Mesodermal cell (in vitro differentiated cells): ENCODE measurements around the gene PTPN12.

Experiments
- H3K27ac ChIP-seq: 2 replicates; pipeline ENCODE4 v1.7.0; 2013; ENCODE audit warnings: mild to moderate bottlenecking, low read depth, low read length, moderate library complexity; ENCODE audit not compliant: severe bottlenecking
- H3K36me3 ChIP-seq: 2 replicates; pipeline ENCODE4 v1.7.1; 2013; ENCODE audit warnings: mild to moderate bottlenecking, low read length, moderate library complexity; ENCODE audit not compliant: control insufficient read depth, insufficient read depth
- H3K4me1 ChIP-seq: one replicate; pipeline ENCODE4 v1.7.1; 2013; ENCODE audit warnings: mild to moderate bottlenecking, low read length; ENCODE audit not compliant: insufficient read depth, control insufficient read depth, poor library complexity, severe bottlenecking
- H3K4me3 ChIP-seq: 2 replicates; pipeline ENCODE4 v1.7.0; 2013; ENCODE audit warnings: low read length, control low read depth, mild to moderate bottlenecking; ENCODE audit not compliant: insufficient read depth, poor library complexity, severe bottlenecking; ENCODE audit errors: extremely low read depth
- H3K9me3 ChIP-seq: 2 replicates; pipeline ENCODE4 v1.7.1; 2013; ENCODE audit warnings: mild to moderate bottlenecking, low read length, moderate library complexity; ENCODE audit not compliant: control insufficient read depth
- WGBS, 2 experiments: methylation state at CpG; one replicate each; pipeline ENCODE4 v1.1.5; 2013; ENCODE audit warnings: missing lambda C conversion rate in 2 of 2; ENCODE audit not compliant: insufficient coverage in 2 of 2; 5-methylcytosine and 5-hydroxymethylcytosine counted together

Gene PTPN12

DNA sequence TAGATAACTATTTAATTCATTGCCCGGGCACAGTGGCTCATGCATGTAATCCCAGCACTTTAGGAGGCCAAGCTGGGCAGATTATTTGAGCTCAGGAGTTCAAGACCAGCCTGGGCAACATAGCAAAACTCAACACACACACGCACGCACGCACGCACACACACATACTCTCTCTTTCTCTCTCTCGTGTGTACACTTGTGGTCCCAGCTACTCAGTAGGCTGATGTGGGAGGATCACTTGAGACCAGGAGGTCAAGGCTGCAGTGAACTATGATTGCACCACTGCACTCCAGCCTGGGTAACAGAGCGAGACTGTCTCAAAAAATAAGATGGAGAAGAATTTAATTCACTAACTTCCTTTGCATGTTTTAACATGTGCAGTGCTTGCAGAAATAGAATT lies 38.1 kb downstream of the PTPN12 start:
- H3K4me1 ChIP-seq, result no peaks in the 10 kb centered on the region
- no peaks in the 10 kb centered on the region for H3K9me3 ChIP-seq
- H3K36me3 ChIP-seq, result peaks cover 70% of the 10 kb centered on the region
- WGBS, 2 experiments, result 90 to 100% methylated on average over 1 to 2 of the region's 7 CpGs
- no peak overlapping the region for H3K4me3 ChIP-seq
- H3K27ac ChIP-seq, result no peak overlapping the region

GRCh38 chr7:77576856-77577255 lies 39.8 kb downstream of the PTPN12 start:
- Histone ChIP-seq H3K27ac (no peak overlapping the region), H3K9me3 (no peaks in the 10 kb centered on the region), H3K4me1 (no peaks in the 10 kb centered on the region), H3K4me3 (no peak overlapping the region), H3K36me3 (peaks cover 72% of the 10 kb centered on the region)
- 83 to 92% methylated on average over 2 of the region's 3 CpGs for WGBS, 2 experiments

GRCh38 chr7:77579797-77580196 lies 42.7 kb downstream of the PTPN12 start:
- Histone ChIP-seq H3K27ac (no peak overlapping the region), H3K4me1 (no peaks in the 10 kb centered on the region), H3K9me3 (no peaks in the 10 kb centered on the region), H3K4me3 (no peak overlapping the region), H3K36me3 (peaks cover 55% of the 10 kb centered on the region)

DNA sequence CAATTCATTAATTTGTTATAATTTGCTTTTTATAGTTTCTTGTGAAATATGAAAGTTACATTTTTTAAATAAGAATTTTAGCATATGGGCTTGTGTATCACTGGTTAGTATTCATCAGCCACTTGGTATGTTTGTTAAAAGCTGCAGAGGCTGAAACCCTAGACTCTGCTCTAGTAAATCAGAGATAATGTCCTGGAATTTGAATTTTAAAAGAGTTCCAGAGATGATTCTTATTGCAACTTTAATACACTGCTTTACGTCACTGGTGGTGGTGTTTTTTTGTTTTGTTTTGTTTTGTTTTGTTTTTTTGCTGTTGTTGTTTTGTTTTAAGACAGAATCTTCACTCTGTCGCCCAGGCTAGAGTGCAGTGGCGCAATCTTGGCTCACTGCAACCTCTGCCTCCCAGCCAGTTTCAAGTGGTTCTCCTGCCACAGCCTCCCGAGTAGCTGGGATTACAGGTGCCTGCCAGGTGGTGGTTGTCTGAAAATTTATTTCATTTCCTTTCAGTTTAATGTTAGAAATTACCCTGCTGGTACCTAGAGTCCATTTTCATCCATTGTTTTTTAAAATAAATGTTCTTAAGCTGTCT lies 43.8 kb downstream of the PTPN12 start:
- 100% methylated on average over 1 to 2 of the region's 4 CpGs for WGBS, 2 experiments
- peaks cover 45% of the 10 kb centered on the region for H3K36me3 ChIP-seq
- H3K9me3 ChIP-seq, result no peaks in the 10 kb centered on the region
- no peak overlapping the region for H3K27ac ChIP-seq
- no peak overlapping the region for H3K4me3 ChIP-seq
- H3K4me1 ChIP-seq, result no peaks in the 10 kb centered on the region

DNA sequence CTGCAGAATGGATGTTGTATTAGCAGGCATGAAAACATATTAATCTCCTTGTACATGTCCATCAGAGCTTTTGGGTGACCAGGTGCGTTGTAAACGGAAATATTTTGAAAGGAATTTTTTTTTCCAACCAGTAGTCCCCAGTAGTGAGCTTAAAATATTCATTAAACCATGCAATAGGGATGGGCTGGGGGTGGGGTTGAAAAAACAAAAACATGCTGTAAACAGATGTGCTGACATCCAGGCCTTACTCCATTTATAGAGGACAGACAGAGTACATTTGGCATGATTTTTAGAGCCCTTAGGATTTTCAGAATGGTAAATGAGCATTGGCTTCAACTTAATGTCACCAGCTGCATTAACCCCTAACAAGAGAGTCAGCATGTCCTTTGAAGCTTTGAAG lies 50.2 kb downstream of the PTPN12 start:
- Histone ChIP-seq H3K4me3 (no peak overlapping the region), H3K36me3 (peaks cover 40% of the 10 kb centered on the region)

DNA sequence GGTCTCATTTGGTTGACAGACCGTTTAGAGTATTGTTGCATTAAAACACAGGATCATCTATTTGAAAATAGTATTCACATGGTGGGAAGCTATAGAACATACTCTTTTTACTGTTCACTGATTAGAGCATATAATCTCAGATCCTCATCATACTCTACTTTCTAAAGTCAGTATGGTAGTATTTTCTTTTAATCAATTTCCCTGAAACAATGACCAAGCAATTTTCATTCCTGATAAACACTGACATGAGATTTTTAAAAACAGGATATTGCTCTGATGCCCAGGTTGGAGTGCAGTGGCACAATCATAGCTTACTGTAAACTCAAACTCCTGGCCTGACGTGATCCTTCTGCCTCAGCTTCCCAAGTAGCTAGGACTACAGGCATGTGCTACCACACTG lies 63.9 kb downstream of the PTPN12 start:
- no peak overlapping the region for H3K27ac ChIP-seq

More for the DNA sequence above, 50.2 kb downstream of the PTPN12 start:
- 100% methylated on average over 1 of the region's 2 CpGs; no CpG with 5 or more reads in 1 of the 2 experiments for WGBS, 2 experiments
- Histone ChIP-seq H3K4me1 (no peaks in the 10 kb centered on the region), H3K9me3 (no peaks in the 10 kb centered on the region), H3K27ac (no peak overlapping the region)

DNA sequence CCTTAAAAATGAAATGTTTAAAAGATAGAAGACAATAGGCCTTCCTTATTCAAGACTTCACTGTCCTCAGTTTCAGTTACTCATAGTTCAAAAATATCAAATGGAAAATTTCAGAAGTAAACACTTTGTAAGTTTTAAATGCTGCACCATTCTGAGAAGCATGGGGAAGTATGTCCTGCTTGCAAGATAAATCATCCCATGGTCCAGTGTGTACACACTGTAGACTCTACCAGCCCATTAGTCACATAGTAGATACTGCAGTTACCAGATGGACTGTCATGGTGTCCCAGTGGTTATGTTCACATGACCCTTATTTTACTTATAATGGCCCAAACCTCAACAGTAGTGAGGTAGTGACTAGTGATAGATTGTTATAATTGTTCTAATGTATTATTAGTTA lies 69.5 kb downstream of the PTPN12 start:
- no peaks in the 10 kb centered on the region for H3K9me3 ChIP-seq
- H3K4me1 ChIP-seq, result no peaks in the 10 kb centered on the region
- no peak overlapping the region for H3K4me3 ChIP-seq
- peaks cover 50% of the 10 kb centered on the region for H3K36me3 ChIP-seq
- H3K27ac ChIP-seq, result no peak overlapping the region

More for the DNA sequence above, 63.9 kb downstream of the PTPN12 start:
- Histone ChIP-seq H3K4me1 (no peaks in the 10 kb centered on the region), H3K4me3 (no peak overlapping the region), H3K9me3 (no peaks in the 10 kb centered on the region), H3K36me3 (peaks cover 58% of the 10 kb centered on the region)
- 100% methylated on average over 1 of the region's 2 CpGs; no CpG with 5 or more reads in 1 of the 2 experiments for WGBS, 2 experiments

GRCh38 chr7:77619314-77619713 lies 82.2 kb downstream of the PTPN12 start:
- H3K4me1 ChIP-seq, result no peaks in the 10 kb centered on the region
- peaks cover 79% of the 10 kb centered on the region for H3K36me3 ChIP-seq
- no peak overlapping the region for H3K4me3 ChIP-seq
- WGBS, 2 experiments, result 67 to 75% methylated on average over 1 to 2 of the region's 4 CpGs
- H3K27ac ChIP-seq, result no peak overlapping the region
- H3K9me3 ChIP-seq, result no peaks in the 10 kb centered on the region

GRCh38 chr7:77626586-77627308 lies 89.7 kb downstream of the PTPN12 start:
- peaks cover 82% of the 10 kb centered on the region for H3K36me3 ChIP-seq
- 95 to 96% methylated on average over 2 to 3 of the region's 6 CpGs for WGBS, 2 experiments
- H3K4me1 ChIP-seq, result no peaks in the 10 kb centered on the region
- H3K9me3 ChIP-seq, result no peaks in the 10 kb centered on the region
- H3K4me3 ChIP-seq, result no peak overlapping the region
- H3K27ac ChIP-seq, result no peak overlapping the region

DNA sequence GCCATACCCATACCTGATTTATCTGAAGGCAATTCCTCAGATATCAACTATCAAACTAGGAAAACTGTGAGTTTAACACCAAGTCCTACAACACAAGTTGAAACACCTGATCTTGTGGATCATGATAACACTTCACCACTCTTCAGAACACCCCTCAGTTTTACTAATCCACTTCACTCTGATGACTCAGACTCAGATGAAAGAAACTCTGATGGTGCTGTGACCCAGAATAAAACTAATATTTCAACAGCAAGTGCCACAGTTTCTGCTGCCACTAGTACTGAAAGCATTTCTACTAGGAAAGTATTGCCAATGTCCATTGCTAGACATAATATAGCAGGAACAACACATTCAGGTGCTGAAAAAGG lies 90.2 kb downstream of the PTPN12 start:
- Histone ChIP-seq H3K36me3 (peaks cover 77% of the 10 kb centered on the region), H3K4me1 (no peaks in the 10 kb centered on the region), H3K9me3 (no peaks in the 10 kb centered on the region), H3K27ac (no peak overlapping the region), H3K4me3 (no peak overlapping the region)

DNA sequence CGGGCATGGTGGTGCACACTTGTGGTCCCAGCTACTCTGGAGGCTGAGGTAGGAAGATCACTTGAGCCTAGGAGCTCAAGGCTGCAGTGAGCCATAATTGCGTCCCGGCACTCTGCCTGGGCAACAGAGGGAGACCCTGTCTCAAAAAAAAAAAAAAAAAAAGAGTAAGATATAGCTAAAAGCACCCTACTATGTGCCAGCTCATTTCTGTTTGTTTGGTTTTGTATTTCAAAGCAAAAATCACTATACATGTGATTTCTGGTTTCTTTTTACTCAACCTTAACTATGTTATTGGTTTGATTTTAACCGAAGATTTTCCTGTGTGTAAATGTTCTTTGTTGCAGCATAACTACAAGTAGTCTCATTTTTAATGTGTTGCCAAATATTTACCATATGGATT lies 92.7 kb downstream of the PTPN12 start:
- Histone ChIP-seq H3K4me3 (no peak overlapping the region), H3K4me1 (no peaks in the 10 kb centered on the region), H3K36me3 (peaks cover 77% of the 10 kb centered on the region), H3K27ac (no peak overlapping the region), H3K9me3 (no peaks in the 10 kb centered on the region)
- WGBS, 2 experiments, result 100% methylated on average over 3 of the region's 4 CpGs; no CpG with 5 or more reads in 1 of the 2 experiments
